Ammon's horn (tissue), 1 donor: ENCODE results near the gene KCNQ1.

Experiments used
- DNase-seq: peaks from one replicate; pipeline ENCODE4 v3.0.0-alpha.2; 2016; ENCODE audit warnings: low spot score

KCNQ1 gene

GRCh38 chr11:2551131-2551530, 106.3 kb downstream of the KCNQ1 start:
- DNase-seq: no peak

- DNase-seq: no peak
Observed at GRCh38 chr11:2552210-2552609, 107.4 kb downstream of the KCNQ1 start.

- DNase-seq: no peak
Observed at GRCh38 chr11:2553198-2553597, 108.4 kb downstream of the KCNQ1 start.

DNA sequence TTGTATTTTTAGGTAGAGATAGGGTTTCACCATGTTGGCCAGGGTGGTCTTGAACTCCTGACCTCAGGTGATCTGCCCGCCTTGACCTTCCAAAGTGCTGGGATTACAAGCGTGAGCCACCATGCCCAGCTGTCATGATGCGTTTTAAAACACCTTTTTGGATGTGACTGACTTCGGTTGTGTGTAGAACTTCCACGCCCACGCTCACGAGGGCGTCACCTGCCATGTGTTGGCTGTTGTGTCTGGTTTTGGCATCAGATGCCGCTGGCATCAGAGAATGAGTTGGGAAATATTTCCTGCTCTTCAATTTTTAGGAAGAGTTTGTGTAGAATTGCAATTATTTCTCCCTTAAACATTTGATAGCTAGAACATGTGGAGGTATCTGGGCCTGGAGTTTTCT, 109.1 kb downstream of the KCNQ1 start:
- DNase-seq: no peak

- no peak for DNase-seq
Observed at GRCh38 chr11:2554338-2555207, 109.8 kb downstream of the KCNQ1 start.

DNA sequence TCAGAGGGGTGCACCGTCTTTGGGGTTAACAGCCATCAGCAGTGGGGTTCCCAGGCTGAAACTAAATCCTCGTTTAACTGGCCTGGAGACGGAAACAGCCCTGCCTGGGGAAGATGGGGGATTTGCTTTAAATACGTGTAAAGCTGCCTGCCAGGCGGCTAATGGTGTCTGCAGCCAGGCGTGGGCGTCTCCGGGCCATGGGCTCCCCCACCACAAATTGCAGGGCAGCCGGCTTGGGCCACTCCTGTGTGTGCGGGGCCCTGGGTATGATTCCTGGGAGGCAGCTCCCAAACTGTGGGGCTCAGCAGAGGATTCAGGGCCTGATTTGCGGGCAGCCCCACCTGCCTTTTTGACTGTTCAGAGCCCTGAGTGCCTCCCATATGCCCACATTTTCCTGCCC, 110.5 kb downstream of the KCNQ1 start:
- no peak for DNase-seq

DNA sequence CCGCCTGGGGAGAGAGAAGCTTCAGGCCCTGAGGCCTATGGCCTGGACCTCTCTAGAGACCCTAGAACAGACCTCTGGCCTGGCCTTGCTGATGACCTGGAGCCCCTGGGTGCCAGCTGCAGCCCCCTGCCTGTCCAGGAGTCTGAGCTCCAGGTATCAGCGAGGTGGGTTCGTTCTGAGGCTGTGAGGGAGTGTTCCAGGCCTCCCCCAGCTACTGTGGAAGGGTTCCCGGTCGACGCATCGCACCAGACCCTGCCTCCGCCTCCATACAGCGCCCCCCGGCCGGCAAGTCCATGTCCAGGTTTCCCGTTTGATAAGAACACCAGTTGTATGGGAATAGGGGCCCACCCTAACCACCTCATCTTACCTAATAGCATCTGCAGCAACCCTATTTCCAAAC, 111.1 kb downstream of the KCNQ1 start:
- no peak for DNase-seq

- DNase-seq: no peak
Observed at GRCh38 chr11:2557381-2557780, 112.6 kb downstream of the KCNQ1 start.

- DNase-seq: no peak
Observed at GRCh38 chr11:2558397-2558796, 113.6 kb downstream of the KCNQ1 start.

- DNase-seq: no peak
Observed at GRCh38 chr11:2558861-2559526, 114.2 kb downstream of the KCNQ1 start.

- DNase-seq: no peak
Observed at GRCh38 chr11:2559527-2560311, 114.9 kb downstream of the KCNQ1 start.

- DNase-seq: peak; percentile 95
Observed at GRCh38 chr11:2561696-2562581, 117.1 kb downstream of the KCNQ1 start.

GRCh38 chr11:2562890-2563212, 118.0 kb downstream of the KCNQ1 start:
- no peak for DNase-seq

DNA sequence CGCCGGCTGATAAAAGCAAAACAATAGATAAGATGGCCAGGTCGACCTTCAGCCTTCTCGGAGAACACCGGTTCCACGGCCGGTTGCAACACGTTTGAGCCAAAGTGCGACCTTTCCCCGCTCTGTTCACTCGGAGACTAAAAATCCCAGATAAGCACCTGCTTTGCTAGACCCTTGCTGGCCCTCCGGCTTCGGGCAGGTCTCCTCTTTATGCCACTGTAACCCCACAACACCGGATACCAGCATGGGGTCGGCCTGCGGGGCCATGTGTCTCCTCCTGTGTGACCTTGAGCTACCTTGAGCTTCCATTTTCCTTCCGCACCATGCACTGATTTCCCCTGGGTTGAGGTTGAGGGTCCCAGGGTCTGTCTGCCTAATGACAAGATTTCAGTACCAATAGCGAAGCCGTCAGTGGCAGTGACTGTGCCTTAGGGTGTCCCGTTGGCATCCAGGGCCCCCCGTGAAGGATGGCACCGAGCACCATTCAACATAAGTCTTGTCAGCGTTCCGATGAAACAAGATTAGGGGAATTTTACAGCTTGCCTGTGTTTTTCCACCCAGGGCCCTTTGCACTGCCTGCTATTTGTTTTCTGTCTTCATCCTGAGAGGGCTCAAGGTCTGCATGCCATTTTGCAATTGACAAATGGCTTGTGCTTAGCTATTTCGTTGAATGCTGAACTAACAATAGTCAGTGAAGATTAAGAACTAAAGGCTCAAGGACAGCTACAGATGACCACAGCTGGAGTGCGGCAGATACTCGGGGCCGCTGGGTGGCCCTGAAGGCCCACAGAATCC, 118.6 kb downstream of the KCNQ1 start:
- DNase-seq: no peak

GRCh38 chr11:2564008-2564530, 119.3 kb downstream of the KCNQ1 start:
- DNase-seq: no peak

DNA sequence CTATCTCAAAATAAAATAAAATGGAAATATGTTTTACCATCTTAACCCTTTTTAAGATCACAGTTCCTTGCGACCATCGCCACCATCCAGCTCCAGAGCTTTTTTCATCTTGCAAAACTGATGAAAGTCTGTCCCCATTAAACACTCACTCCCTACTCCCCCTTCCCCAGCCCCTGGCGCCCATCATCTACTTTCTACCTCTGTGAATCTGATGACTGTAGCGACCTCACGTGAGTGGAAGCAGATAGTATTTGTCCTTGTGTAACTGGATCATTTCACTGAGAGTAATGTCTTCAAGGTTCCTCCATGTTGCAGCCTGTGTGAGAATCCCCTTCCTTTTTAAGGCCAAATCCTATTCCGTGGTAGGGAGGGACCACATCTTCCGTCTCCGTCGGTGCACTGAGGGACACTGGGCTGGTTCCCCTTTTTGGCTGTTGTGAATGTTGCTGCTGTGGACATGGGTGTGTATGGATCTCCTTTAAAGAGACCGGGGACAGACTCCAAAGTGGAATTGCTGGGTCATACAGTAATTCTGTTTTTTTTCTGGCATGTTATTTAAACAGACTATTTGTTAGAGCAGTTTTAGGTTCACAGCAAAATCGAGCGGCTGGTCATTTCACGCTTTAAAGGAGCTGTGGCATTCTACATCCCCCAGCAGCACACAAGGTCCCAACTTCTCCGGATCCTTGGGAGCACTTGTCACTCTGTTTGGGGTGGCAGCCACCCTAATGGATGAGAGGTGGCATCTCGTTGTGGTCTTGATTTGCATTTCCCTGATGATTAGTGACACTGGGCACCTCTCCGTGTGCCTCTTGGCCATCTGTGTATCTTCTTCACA, 120.0 kb downstream of the KCNQ1 start:
- no peak for DNase-seq

- no peak for DNase-seq
Observed at GRCh38 chr11:2565447-2566222, 120.8 kb downstream of the KCNQ1 start.

DNA sequence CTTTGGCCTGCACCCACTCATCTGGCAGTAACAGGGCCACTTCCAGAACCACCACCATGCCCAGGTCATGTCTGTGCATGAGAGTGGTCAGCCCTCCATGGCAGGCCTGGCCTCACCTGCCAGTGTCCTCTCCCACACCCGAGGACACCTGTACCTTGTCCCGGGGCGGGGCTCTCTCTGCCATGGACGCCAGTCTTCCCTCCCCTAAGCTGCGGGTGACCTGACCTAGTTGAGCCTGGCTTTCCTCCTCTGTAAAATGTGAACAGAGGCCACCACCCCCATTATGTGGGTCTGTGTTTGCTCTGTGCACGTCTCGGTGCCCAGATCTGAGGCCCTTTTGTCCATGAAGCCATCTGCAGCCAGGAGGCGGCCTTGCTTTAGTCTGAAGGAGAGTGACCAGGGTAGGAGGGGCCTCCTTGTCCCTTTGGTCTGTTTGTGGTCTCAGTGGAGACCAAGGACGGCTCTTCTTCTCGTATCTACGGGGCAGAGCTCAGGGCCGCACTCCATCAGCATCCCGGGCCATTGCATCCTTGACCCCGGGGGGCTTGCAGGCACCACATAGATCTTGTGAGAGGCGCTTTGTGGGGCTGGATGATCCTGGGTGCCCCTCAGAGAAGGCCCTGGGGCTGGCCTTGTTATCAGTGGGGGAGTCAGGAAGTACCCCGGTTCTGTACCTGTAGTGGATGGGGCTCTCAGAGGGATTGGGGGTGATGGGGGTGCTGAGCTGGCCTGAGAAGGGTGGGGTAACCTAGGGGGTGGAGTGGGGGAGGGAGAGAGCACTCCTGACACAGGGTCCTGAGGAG, 121.6 kb downstream of the KCNQ1 start:
- DNase-seq: no peak
